Neural cell (in vitro differentiated cells): ENCODE results near the gene HNRNPLL.
"Not testable (repeated sequence)": the region's sequence is repeated elsewhere in the genome, so short reads cannot be mapped to it uniquely, and the experiment has no call there.

Source experiments
- EP300 ChIP-seq: fragments of 450-650 bp; conservative IDR thresholded peaks from 2 replicates; pipeline ENCODE4 v1.6.1; 2014; ENCODE audit warnings: antibody characterized with exemption, mild to moderate bottlenecking, moderate library complexity; ENCODE audit not compliant: poor library complexity, severe bottlenecking
- EZH2 ChIP-seq: fragments of 200-600, 300-800 bp; shearing (Covaris generic), sonication (generic); IDR thresholded peaks from 2 replicates; pipeline ENCODE4 v1.6.1; 2014; ENCODE audit warnings: antibody characterized with exemption, low read length, borderline replicate concordance, mild to moderate bottlenecking; ENCODE audit not compliant: insufficient read depth, poor library complexity, severe bottlenecking
- MXI1 ChIP-seq: fragments of 450-650 bp; conservative IDR thresholded peaks from 2 replicates; pipeline ENCODE4 v1.6.1; 2014; ENCODE audit warnings: antibody characterized with exemption, mild to moderate bottlenecking; ENCODE audit not compliant: poor library complexity, severe bottlenecking
- POLR2AphosphoS5 ChIP-seq: IDR thresholded peaks from 2 replicates; pipeline ENCODE4 v1.6.1; 2012
- RAD21 ChIP-seq: fragments of 450-650 bp; conservative IDR thresholded peaks from 2 replicates; pipeline ENCODE4 v1.6.1; 2014; ENCODE audit warnings: antibody characterized with exemption, mild to moderate bottlenecking, moderate library complexity
- TF ChIP-seq, protein P1 (sequence below): fragments of 450-650 bp; IDR thresholded peaks from 2 replicates; pipeline ENCODE4 v1.5.1; 2014; ENCODE audit warnings: antibody characterized with exemption, mild to moderate bottlenecking, moderate library complexity; ENCODE audit not compliant: poor library complexity, severe bottlenecking

- not testable (repeated sequence) for TF ChIP-seq POLR2AphosphoS5, EZH2, RAD21, EP300, MXI1
- TF ChIP-seq, protein P1, sequence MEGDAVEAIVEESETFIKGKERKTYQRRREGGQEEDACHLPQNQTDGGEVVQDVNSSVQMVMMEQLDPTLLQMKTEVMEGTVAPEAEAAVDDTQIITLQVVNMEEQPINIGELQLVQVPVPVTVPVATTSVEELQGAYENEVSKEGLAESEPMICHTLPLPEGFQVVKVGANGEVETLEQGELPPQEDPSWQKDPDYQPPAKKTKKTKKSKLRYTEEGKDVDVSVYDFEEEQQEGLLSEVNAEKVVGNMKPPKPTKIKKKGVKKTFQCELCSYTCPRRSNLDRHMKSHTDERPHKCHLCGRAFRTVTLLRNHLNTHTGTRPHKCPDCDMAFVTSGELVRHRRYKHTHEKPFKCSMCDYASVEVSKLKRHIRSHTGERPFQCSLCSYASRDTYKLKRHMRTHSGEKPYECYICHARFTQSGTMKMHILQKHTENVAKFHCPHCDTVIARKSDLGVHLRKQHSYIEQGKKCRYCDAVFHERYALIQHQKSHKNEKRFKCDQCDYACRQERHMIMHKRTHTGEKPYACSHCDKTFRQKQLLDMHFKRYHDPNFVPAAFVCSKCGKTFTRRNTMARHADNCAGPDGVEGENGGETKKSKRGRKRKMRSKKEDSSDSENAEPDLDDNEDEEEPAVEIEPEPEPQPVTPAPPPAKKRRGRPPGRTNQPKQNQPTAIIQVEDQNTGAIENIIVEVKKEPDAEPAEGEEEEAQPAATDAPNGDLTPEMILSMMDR = not testable (repeated sequence)
Measured at GRCh38 chr2:38537296-38537695, 65.4 kb downstream of the HNRNPLL start.
